Skeletal muscle satellite cell (primary cell): ENCODE data around the gene DDR2.
"Not testable (repeated sequence)": the region's sequence is repeated elsewhere in the genome, so short reads cannot be mapped to it uniquely, and the experiment has no call there.

Experiments
- H3K27me3 ChIP-seq: 2 replicates; pipeline ENCODE4 v1.7.0; 2013; ENCODE audit warnings: low read length; ENCODE audit not compliant: control insufficient read depth, insufficient read depth
- H3K36me3 ChIP-seq: 2 replicates; pipeline ENCODE4 v1.7.0; 2013; ENCODE audit warnings: mild to moderate bottlenecking, control low read depth, low read length; ENCODE audit not compliant: insufficient read depth
- H3K4me1 ChIP-seq: 2 replicates; pipeline ENCODE4 v1.7.0; 2013; ENCODE audit warnings: low read length; ENCODE audit not compliant: control insufficient read depth, insufficient read depth
- H3K4me2 ChIP-seq: 2 replicates; pipeline ENCODE4 v1.7.0; 2013; ENCODE audit warnings: mild to moderate bottlenecking, low read length
- H3K4me3 ChIP-seq: 2 replicates; pipeline ENCODE4 v1.7.0; 2013; ENCODE audit warnings: low read length
- H3K9ac ChIP-seq: 2 replicates; pipeline ENCODE4 v1.7.0; 2013; ENCODE audit warnings: mild to moderate bottlenecking, low read depth, low read length, moderate library complexity
- H3K9me3 ChIP-seq: replicated peaks from 2 replicates; pipeline ENCODE4 v1.7.0; 2013; ENCODE audit warnings: mild to moderate bottlenecking, control low read depth, low read length

DDR2 gene

DNA sequence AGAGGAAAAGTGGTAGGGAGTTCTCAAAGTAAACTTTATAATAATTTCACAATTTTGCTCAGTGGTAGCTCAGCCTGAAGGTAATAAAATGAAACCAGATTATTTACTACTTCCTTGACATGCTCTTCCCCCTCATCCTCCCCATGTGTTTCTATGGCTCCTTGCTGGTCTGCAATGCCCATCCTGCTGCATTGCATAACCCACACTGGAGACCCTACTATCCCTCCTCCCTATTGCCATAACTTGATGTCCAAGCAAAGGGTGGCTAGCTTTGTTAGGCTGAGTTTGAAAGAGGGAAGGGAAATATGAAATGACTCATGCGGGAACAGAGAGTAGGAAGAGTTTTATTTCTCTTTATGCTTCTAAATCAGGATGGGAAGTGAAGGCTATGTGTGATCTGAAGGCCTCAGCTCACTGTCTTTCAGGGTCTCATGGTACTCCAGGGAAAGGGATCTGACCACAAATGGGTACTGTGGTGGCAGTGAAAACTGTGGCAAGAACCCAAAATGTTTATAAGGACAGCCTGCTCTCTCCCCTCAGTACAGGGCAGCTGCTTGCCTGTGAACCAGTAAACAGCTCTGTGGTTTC lies 121.8 kb downstream of the DDR2 start:
- no peaks in the 10 kb centered on the region for H3K27me3 ChIP-seq
- no peaks in the 10 kb centered on the region for H3K9me3 ChIP-seq
- H3K36me3 ChIP-seq = peaks cover 34% of the 10 kb centered on the region
- no peak overlapping the region for H3K9ac ChIP-seq
- H3K4me1 ChIP-seq = peaks cover 27% of the 10 kb centered on the region
- no peak overlapping the region for H3K4me2 ChIP-seq
- no peak overlapping the region for H3K4me3 ChIP-seq

DNA sequence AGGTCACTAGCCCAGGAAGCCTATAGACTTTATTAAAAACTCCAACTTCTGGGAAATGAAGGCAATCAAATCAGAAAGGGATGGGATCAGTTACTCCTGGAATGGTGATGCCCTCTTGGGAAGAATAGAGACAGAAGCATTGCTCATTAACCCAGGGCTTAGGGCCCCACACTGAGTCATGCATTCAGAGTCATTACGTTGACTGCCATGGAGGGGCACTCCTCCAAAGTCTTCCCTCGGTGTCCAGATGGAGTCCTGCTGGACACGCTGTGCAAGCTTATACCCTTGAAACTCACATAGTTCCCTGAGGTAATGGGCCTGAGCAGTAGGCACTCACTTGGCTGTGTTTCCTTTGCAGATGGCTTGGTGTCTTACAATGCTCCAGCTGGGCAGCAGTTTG lies 123.0 kb downstream of the DDR2 start:
- H3K4me2 ChIP-seq = no peak overlapping the region
- H3K4me1 ChIP-seq = peaks cover 27% of the 10 kb centered on the region
- no peak overlapping the region for H3K9ac ChIP-seq
- H3K9me3 ChIP-seq = no peaks in the 10 kb centered on the region
- no peaks in the 10 kb centered on the region for H3K27me3 ChIP-seq
- no peak overlapping the region for H3K4me3 ChIP-seq
- H3K36me3 ChIP-seq = peaks cover 40% of the 10 kb centered on the region

GRCh38 chr1:162756523-162756922 lies 124.3 kb downstream of the DDR2 start:
- Histone ChIP-seq H3K27me3 (no peaks in the 10 kb centered on the region), H3K4me3 (no peak overlapping the region), H3K36me3 (peaks cover 51% of the 10 kb centered on the region)

GRCh38 chr1:162757476-162757875 lies 125.2 kb downstream of the DDR2 start:
- H3K4me2 ChIP-seq = no peak overlapping the region
- H3K4me1 ChIP-seq = peaks cover 27% of the 10 kb centered on the region
- H3K4me3 ChIP-seq = no peak overlapping the region
- H3K9me3 ChIP-seq = no peaks in the 10 kb centered on the region
- no peaks in the 10 kb centered on the region for H3K27me3 ChIP-seq
- peaks cover 51% of the 10 kb centered on the region for H3K36me3 ChIP-seq
- no peak overlapping the region for H3K9ac ChIP-seq

More at GRCh38 chr1:162756523-162756922, 124.3 kb downstream of the DDR2 start:
- peaks cover 27% of the 10 kb centered on the region for H3K4me1 ChIP-seq
- H3K9me3 ChIP-seq = no peaks in the 10 kb centered on the region
- no peak overlapping the region for H3K9ac ChIP-seq
- peak overlapping the region; percentile 12 for H3K4me2 ChIP-seq

DNA sequence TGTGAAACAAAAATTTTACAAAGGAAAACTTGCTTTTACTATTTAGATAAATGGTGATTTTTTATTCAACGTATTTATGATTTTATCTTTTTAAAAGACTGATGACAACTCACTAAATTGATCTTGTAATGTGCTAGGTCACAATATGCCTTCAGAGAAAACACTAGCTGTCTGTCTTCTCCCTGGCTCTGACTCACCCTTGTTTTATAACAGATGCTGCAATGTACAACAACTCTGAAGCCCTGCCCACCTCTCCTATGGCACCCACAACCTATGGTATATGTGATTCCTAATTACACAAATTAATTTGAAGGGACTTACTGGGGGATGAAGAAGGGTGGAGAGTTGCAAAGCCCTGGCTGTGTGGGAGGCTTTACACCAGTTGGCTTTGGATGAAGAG lies 133.5 kb downstream of the DDR2 start:
- Histone ChIP-seq H3K9ac (no peak overlapping the region), H3K9me3 (no peaks in the 10 kb centered on the region), H3K4me2 (no peak overlapping the region), H3K4me3 (no peak overlapping the region), H3K27me3 (no peaks in the 10 kb centered on the region), H3K36me3 (peaks cover 37% of the 10 kb centered on the region), H3K4me1 (no peaks in the 10 kb centered on the region)

DNA sequence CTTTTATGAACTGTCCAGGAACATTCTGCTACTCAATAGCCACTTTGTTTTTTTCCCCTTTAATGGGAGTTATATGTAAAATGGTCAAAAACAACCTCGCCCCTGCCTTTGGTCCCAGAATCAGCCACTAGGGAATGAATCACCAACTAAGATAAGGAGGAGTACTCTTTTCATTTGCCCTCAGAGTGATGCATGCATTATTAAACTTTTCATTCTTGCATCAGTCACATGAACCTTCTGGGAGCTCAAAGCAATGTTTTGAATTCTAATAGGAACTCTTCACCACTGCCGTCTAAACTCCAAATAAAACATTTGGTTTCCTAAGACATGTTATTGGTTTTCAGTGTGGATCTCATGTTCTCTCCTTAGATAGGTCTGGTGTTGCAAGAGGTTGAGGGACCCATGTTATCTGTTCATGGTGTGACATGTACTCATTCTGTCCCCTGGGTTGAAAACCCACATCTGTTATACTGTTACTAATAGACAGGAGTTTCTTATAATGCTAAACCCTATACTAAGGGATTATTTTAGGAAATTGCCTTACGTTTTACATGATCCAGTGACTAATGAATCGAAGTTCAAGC lies 140.4 kb downstream of the DDR2 start:
- Histone ChIP-seq H3K4me2 (no peak overlapping the region), H3K4me3 (no peak overlapping the region), H3K27me3 (no peaks in the 10 kb centered on the region), H3K9ac (no peak overlapping the region), H3K36me3 (peaks cover 66% of the 10 kb centered on the region), H3K4me1 (peaks cover 5% of the 10 kb centered on the region), H3K9me3 (no peaks in the 10 kb centered on the region)

- Histone ChIP-seq H3K27me3 (no peaks in the 10 kb centered on the region), H3K4me2 (no peak overlapping the region), H3K9ac (no peak overlapping the region), H3K9me3 (no peaks in the 10 kb centered on the region), H3K36me3 (peaks cover 68% of the 10 kb centered on the region), H3K4me3 (no peak overlapping the region), H3K4me1 (peaks cover 5% of the 10 kb centered on the region)
Measured at GRCh38 chr1:162774007-162774406, 141.7 kb downstream of the DDR2 start.

DNA sequence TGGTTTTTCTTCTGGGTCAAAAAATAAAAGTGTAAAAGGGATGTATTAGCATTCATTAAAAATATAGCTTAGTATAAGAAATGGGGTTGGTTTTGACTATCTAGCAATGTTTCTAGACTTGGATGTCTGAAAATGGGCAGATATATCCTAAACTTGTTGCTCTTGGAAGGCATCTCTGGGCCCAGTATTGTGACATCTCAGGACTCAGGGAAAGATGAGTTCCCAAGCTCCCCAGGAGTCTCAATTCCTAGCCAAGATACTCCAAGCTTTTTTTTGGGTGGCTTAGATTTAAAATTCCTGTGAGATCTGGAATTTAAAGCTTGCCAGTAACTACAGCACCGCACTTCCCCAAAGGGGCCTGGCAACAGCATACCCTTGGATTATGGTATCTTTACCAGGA lies 146.8 kb downstream of the DDR2 start:
- H3K27me3 ChIP-seq = no peaks in the 10 kb centered on the region
- no peaks in the 10 kb centered on the region for H3K4me1 ChIP-seq
- H3K9me3 ChIP-seq = no peaks in the 10 kb centered on the region
- no peak overlapping the region for H3K9ac ChIP-seq
- H3K4me3 ChIP-seq = no peak overlapping the region
- H3K4me2 ChIP-seq = no peak overlapping the region
- H3K36me3 ChIP-seq = peaks cover 56% of the 10 kb centered on the region

GRCh38 chr1:162782671-162783070 lies 150.4 kb downstream of the DDR2 start:
- H3K4me1 ChIP-seq = no peaks in the 10 kb centered on the region
- no peaks in the 10 kb centered on the region for H3K27me3 ChIP-seq
- peaks cover 36% of the 10 kb centered on the region for H3K36me3 ChIP-seq
- no peaks in the 10 kb centered on the region for H3K9me3 ChIP-seq
- H3K4me3 ChIP-seq = no peak overlapping the region
- no peak overlapping the region for H3K9ac ChIP-seq
- no peak overlapping the region for H3K4me2 ChIP-seq

DNA sequence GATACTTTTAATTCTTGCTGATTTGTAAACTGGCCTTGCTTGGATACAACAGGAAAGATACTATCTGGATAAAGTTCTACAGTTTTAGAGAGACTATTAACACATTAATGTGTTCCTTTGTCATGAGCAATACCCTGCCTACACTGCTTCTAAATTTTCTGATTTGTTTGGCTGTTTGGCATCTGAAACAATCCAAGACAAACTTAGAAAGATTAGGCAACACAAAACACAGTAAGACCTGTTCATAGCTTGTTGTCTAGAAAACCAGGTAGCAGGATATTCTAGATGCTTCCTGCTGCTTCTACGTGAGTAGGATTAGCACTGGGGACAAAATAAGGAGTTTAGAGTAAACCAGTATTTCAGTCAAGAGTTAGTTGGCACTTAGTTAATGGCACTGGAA lies 152.7 kb downstream of the DDR2 start:
- peaks cover 23% of the 10 kb centered on the region for H3K36me3 ChIP-seq
- not testable (repeated sequence) for H3K9me3 ChIP-seq, H3K9ac ChIP-seq, H3K27me3 ChIP-seq, H3K4me1 ChIP-seq, H3K4me2 ChIP-seq, H3K4me3 ChIP-seq

- H3K4me3 ChIP-seq, H3K4me1 ChIP-seq, H3K36me3 ChIP-seq, H3K4me2 ChIP-seq, H3K27me3 ChIP-seq, H3K9me3 ChIP-seq, H3K9ac ChIP-seq: not testable (repeated sequence)
Measured at GRCh38 chr1:162788783-162789182, 156.5 kb downstream of the DDR2 start.

DNA sequence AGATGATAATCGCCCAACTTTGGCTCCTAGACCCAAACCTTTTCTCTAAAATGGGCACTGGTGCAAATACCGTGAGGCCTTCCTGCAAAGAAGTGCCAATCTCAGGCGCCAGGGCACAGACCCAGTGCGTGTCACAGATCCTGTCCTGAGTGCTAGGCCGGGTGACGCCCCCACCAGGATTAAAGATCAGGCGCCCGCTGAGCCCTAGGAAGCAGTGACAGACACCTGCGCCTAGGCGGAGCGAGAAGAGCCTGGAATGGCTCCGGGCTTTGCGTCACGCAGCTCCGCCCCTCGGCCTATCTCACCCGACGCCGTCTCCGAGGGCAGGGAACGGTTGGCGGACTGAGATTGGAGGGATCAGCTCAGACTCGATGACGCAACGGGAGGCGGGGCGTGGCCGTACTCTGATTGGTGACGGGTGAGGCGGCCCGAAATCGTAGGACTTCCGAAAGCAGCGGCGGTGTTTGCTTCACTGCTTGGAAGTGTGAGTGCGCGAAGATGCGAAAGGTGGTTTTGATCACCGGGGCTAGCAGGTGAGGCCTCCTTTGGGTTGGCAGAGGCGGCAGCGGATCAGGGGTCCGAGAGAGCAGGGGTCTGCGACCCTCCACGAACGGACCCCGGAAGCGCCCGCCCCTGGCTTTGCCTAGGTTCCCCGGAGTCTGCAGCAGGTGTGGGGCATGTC lies 158.2 kb downstream of the DDR2 start, which contains the start of gene HSD17B7:
HSD17B7 (plus strand) TSS at position 400 of the 682 bp plus-strand sequence; CDS start at position 499, 99 bp downstream.
- Histone ChIP-seq H3K9ac (peak within 1 kb of the TSS; percentile 46), H3K4me2 (peak within 1 kb of the TSS; percentile 83), H3K4me3 (peak within 1 kb of the TSS; percentile 68)
- not testable (repeated sequence) for H3K4me1 ChIP-seq, H3K27me3 ChIP-seq, H3K36me3 ChIP-seq, H3K9me3 ChIP-seq
